T-helper 1 cell treated with Interleukin-12 subunit alpha and Interleukin-12 subunit beta and Interleukin-4 antibody, amounts not matched to agents 30 μg/mL and 1 μg/mL, for 36 hours (primary cell): ENCODE data around the gene KIAA1191.

ENCODE experiments used
- H3K27ac Mint-ChIP-seq: one replicate; pipeline ENCODE4 v1.8.0; 2021; ENCODE audit warnings: mild to moderate bottlenecking, mixed read lengths
- H3K27me3 Mint-ChIP-seq: one replicate; pipeline ENCODE4 v1.8.0; 2021; ENCODE audit warnings: low read depth, mixed read lengths
- H3K36me3 Mint-ChIP-seq: one replicate; pipeline ENCODE4 v1.8.0; 2021; ENCODE audit warnings: low read depth, mixed read lengths
- H3K4me1 Mint-ChIP-seq: one replicate; pipeline ENCODE4 v1.8.0; 2021; ENCODE audit warnings: low read depth, mixed read lengths
- H3K4me3 Mint-ChIP-seq: one replicate; pipeline ENCODE4 v1.8.0; 2021; ENCODE audit warnings: mild to moderate bottlenecking, moderate library complexity, mixed read lengths
- H3K9me3 Mint-ChIP-seq: one replicate; pipeline ENCODE4 v1.8.0; 2021; ENCODE audit warnings: mixed read lengths

KIAA1191 gene

DNA sequence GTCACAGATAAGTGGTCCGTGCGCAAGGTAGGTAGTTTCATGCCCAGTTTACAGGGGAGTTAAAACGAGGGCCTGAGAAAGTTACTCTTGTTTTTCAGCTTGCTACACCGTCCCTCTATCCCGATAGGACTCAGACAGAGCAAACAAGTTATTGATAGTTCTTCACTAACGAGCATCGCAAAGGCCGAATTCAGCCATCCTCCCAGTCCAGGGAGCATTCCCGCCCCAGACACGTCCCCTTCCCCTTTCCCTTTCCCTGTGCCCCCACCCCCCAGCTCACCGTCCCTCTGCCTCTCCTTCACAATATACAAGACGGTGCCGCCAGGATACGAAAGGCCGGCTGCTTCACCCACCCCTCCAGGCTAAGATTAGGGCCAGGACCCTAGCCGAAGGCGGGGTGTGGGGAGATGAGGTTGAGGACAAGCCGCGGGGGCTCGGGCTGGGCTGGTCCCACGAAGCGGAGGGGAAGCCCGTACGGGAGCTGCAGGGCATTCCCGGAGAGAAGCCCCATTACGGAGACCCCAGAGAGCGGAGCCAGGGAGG lies 599 bp downstream of the KIAA1191 start:
- Mint-ChIP-seq H3K27ac (peak overlapping the region; percentile 96), H3K4me3 (peak overlapping the region; percentile 98), H3K4me1 (peaks cover 31% of the 10 kb centered on the region), H3K27me3 (no peaks in the 10 kb centered on the region), H3K9me3 (no peaks in the 10 kb centered on the region), H3K36me3 (peaks cover 14% of the 10 kb centered on the region)

DNA sequence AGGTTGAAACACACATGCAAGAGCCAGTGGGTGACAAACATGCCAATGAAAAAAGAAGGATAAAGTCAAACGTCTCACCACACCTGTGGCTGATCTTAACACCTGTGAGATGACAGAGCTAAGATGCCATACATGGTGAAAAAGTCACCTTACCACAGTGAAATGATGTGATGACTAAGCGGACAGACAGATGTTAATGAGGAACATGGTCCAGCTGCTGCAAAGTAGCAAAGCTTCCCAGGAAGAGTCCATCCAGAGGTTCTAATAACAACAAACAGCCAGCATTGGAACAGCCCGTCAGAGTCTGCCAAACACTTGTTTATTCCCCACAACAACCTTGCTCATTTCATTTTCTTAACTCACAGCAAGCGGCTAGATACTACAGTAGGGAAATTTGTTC lies 1.9 kb downstream of the KIAA1191 start:
- no peaks in the 10 kb centered on the region for H3K27me3 Mint-ChIP-seq
- H3K4me1 Mint-ChIP-seq = peaks cover 28% of the 10 kb centered on the region
- peak overlapping the region; percentile 76 for H3K27ac Mint-ChIP-seq
- H3K4me3 Mint-ChIP-seq = peak overlapping the region; percentile 73
- no peaks in the 10 kb centered on the region for H3K9me3 Mint-ChIP-seq
- H3K36me3 Mint-ChIP-seq = peaks cover 17% of the 10 kb centered on the region

DNA sequence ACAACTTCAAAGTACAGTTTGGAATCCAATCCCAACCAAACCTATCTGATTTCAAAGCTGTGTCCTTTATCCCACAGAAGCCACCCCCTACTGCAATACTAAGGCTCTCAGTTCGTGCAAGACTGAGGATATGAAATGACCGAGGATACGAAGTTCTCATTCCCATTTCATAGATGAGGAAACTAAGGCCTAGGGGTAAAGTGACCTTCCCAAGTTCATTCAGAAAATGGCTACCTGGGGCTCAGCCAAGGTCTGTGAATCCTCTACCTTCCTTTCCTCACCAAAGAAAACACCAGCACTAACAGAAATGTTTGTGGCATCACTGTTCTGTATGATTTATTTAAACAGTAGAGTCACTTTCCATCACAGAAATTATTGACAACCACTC lies 5.4 kb downstream of the KIAA1191 start:
- Mint-ChIP-seq H3K36me3 (peaks cover 33% of the 10 kb centered on the region), H3K4me1 (peaks cover 21% of the 10 kb centered on the region), H3K27ac (no peak overlapping the region), H3K9me3 (no peaks in the 10 kb centered on the region), H3K4me3 (no peak overlapping the region), H3K27me3 (no peaks in the 10 kb centered on the region)

DNA sequence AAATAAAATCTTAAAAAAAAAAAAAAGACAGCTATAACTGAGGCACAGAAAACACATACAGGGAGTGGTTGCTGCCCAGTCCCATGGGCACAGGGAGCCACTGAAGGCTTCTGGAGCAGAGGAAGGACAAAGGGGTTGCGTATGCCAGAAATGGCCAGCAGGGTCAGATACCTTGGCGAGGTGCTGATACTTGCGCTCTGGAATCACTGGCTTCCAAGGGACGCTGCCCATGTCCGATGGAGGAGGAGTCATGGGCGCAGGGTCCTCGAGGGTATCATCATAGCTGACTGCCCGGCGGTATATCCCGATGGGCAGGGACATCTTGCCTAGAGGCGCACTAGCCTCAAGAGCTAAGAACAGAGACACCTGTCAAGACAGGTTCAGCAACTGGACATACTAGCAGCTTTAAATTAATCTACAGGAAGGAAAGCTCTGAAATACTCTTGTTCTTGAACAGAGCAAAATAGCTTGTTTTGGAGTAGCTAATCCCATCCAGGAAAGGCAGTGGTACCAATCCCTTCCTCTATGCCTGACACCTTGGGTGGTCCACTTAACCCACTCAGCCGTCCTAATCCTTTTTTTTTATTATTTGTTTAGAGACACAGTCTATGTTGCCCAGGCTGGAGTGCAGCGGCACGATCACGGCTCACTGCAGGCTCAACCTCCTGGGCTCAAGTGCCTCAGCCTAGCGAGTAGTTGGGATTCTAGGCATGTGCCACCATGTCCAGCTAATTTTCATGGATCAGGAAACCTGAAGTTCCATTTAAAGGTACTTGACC lies 6.0 kb downstream of the KIAA1191 start:
- Mint-ChIP-seq H3K36me3 (peaks cover 36% of the 10 kb centered on the region), H3K9me3 (no peaks in the 10 kb centered on the region), H3K4me3 (no peak overlapping the region), H3K4me1 (peaks cover 21% of the 10 kb centered on the region), H3K27me3 (no peaks in the 10 kb centered on the region), H3K27ac (no peak overlapping the region)

DNA sequence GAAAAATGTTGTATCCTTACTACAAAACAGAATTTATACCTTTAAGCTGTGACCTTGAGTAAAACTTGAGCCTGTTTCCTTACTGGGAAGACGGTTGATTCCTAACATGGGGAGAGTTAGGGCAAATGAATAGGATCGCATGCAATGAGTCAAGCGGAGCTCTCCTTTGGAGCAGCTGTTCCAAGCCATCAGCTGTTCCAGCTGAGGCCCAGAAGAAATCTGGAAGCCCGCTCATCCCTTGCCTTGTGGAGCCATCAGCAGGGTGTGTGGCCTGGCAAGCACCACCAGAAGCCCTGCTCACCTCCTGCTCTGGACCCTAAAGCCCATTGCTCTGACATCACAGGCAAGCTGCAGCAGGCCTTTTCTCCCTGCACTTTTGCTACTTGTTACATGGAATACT lies 8.0 kb downstream of the KIAA1191 start:
- Mint-ChIP-seq H3K27ac (no peak overlapping the region), H3K27me3 (no peaks in the 10 kb centered on the region), H3K4me3 (no peak overlapping the region), H3K4me1 (peaks cover 15% of the 10 kb centered on the region), H3K36me3 (peaks cover 50% of the 10 kb centered on the region), H3K9me3 (no peaks in the 10 kb centered on the region)

DNA sequence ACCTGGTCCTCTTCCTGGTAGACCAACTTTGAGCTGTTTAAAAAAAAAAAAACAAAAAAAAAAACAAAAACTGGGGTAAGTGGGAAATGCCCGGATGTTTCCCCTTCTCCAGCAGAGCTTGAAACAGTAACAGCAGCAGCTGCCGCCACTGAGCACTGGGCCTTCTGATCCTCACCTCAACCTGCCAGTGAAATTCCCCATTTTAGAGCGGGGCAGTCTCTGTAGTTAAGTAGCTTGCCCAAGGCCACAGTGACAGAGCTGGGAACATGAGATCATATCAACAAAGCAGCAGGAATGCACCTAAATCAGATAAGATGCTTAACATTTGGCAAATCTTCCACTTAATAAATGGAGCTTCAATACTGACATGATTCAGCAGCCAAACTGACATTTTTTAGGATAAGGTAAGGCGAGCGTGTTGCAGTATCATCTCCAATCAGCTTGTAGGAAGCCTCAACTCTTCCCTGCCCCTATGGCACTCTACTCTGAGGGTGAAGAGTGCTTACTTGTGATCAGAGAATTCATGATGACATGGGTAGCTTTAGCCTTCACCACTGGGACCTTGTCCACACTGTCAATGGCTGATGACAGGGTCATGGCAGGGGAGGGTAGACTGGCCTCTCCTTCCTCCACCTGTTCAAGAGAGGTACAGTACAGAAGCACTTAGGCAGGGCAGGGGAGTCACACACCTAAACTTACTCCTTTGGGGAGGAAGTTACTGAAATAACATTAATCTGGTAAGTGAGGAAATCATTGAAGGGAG lies 9.3 kb downstream of the KIAA1191 start:
- Mint-ChIP-seq H3K4me1 (peaks cover 6% of the 10 kb centered on the region), H3K27ac (peak overlapping the region; percentile 1), H3K27me3 (no peaks in the 10 kb centered on the region), H3K4me3 (no peak overlapping the region), H3K36me3 (peaks cover 50% of the 10 kb centered on the region), H3K9me3 (no peaks in the 10 kb centered on the region)

DNA sequence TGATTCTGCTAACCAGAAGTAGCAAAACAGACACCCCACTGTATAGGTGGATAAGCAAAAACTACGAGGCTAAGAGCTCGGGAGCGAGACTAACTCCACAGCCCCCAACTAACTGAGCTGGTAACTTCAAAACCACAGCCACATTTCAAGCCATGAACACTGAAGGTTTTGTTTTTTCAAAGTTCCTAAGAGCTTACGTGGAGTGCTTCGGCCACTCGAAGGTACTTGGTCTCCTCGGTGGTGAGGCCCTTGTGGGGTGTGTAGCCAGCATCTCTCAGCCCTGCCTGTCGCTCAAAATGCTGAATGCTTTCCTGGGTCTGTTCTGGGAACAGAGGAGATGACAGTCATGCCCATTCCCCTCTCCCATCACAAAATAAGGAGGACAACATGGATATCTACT lies 11.1 kb downstream of the KIAA1191 start:
- no peaks in the 10 kb centered on the region for H3K9me3 Mint-ChIP-seq
- H3K4me1 Mint-ChIP-seq = peaks cover 5% of the 10 kb centered on the region
- no peaks in the 10 kb centered on the region for H3K27me3 Mint-ChIP-seq
- no peak overlapping the region for H3K27ac Mint-ChIP-seq
- H3K4me3 Mint-ChIP-seq = no peak overlapping the region
- peaks cover 59% of the 10 kb centered on the region for H3K36me3 Mint-ChIP-seq

DNA sequence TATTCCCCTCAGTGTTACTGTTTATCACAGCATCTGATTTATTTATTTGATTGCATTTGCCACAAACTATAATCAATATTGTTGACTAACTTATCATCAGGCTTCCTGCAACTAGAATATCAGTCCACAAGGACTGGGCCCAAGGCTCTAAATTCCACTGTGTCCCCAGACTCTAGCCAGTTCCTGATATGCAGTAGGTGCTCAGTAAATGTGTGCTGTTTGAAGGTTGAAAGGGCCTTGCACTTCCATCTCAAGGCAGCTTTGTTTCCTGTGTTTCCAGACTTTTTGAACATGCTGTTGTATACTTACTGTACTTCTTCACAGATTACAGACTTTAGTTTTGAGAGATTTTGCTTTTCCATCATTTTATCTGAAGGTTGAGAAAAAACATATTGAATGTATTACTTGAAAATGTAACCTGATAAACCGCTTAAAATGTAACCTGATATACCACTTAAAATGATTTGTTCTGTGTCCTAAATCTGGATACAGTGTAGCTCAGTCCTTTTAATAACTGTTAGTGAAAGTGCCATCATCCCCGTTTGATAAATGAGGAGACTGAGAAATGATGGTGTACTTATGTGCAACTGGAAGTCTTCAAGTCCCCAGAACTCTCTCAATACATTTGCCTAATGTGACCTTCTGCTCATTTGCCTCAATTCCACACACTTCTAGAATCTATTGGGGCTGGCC lies 18.7 kb downstream of the KIAA1191 start:
- no peaks in the 10 kb centered on the region for H3K27me3 Mint-ChIP-seq
- H3K27ac Mint-ChIP-seq = no peak overlapping the region
- no peaks in the 10 kb centered on the region for H3K4me1 Mint-ChIP-seq
- H3K9me3 Mint-ChIP-seq = no peaks in the 10 kb centered on the region
- peaks cover 24% of the 10 kb centered on the region for H3K36me3 Mint-ChIP-seq
- H3K4me3 Mint-ChIP-seq = no peak overlapping the region

DNA sequence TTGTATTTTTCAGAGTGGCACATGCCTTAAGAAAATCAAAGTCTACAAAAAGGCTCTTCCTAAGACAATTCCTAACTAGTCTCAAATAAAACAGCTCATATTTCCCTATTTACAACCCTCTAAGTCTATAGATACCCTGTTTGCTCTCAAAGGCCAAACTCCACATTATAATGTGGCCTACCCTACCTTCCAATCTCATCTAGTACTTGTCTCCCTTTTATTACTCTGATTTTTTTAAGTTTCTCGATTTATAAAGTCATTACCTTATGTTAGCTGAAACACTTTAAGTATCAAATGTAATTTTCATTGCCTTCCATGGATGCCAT lies 19.4 kb downstream of the KIAA1191 start:
- Mint-ChIP-seq H3K4me1 (no peaks in the 10 kb centered on the region), H3K27me3 (no peaks in the 10 kb centered on the region), H3K36me3 (peaks cover 23% of the 10 kb centered on the region), H3K27ac (no peak overlapping the region), H3K4me3 (no peak overlapping the region), H3K9me3 (no peaks in the 10 kb centered on the region)

DNA sequence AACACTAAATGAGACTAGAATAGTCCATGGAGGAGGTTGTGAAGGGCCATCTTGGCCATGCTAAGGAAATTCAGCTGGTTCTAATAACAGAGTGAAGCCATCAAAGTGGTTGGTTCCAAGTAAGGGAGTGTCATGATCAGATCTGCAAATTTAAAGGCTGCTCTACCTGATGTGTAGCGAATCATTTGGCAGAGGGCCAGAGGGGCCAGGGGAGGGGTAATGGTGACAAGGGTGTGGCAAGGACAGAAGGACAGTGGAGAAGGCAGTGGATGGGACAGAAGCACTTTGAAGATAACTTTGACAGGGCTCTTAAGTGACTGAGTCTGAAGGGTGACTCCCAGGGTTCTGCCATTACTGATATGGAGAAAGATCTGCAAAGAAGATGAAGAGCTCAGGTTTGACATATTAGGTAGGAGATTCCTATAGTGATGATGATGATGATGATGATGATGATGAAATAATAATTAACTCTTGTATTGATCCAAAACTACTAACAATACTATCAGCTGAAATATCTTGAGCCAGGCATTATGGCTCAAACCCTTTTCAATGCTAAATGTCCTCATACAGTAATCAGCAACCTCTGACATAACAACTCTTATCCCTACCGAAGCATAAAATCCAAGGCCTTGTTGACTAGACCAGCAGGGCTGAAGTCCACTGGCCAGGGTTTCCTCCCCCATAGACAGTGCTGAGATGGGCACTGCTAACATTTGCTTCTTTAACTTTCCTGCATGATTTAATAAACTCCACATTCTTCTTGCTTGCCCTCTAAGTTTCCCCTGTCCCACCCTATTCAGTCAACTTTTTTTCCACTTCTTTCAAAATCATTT lies 20.0 kb downstream of the KIAA1191 start:
- Mint-ChIP-seq H3K4me3 (no peak overlapping the region), H3K27me3 (no peaks in the 10 kb centered on the region), H3K27ac (no peak overlapping the region), H3K4me1 (no peaks in the 10 kb centered on the region), H3K36me3 (peaks cover 27% of the 10 kb centered on the region), H3K9me3 (no peaks in the 10 kb centered on the region)

DNA sequence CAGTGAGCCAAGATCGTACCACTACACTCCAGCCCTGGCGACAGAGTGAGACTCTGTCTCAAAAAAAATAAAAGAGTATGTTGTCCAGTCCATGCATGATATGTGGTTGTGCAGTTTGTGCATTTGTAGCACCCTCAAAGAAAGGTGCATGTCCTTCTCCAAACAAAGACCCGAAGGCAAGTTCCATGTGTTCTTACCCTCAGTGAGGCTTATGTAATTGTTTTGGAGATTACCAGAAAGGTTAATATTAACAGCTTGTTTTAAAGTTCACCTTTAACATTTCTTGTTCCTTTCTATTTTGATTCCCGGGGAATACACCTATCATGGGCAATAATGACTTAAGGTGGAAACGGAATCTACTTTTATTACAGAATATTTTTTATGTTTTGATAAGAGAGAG lies 22.3 kb downstream of the KIAA1191 start:
- Mint-ChIP-seq H3K27ac (no peak overlapping the region), H3K4me3 (no peak overlapping the region), H3K4me1 (no peaks in the 10 kb centered on the region), H3K27me3 (no peaks in the 10 kb centered on the region), H3K36me3 (peaks cover 25% of the 10 kb centered on the region), H3K9me3 (no peaks in the 10 kb centered on the region)

DNA sequence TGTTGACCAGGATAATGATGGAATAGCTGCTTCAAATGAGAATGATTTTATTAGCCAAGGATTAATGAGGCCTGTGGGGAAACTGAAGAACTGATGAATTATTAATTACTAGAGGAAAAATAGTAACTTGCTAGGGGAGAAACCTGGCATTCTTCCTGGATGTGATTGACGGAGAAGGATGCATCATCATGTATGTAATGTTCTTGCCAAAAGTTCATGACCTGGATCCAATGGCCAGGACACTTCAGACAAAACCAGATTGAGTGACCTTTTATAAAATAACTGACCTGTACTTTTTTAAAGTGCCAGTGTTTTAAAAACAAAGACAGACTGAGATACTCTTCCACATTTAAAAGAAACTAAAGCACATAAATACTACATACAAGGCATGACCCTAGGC lies 23.7 kb downstream of the KIAA1191 start:
- peaks cover 7% of the 10 kb centered on the region for H3K9me3 Mint-ChIP-seq
- H3K36me3 Mint-ChIP-seq = peaks cover 30% of the 10 kb centered on the region
- no peaks in the 10 kb centered on the region for H3K4me1 Mint-ChIP-seq
- no peak overlapping the region for H3K27ac Mint-ChIP-seq
- H3K27me3 Mint-ChIP-seq = no peaks in the 10 kb centered on the region
- no peak overlapping the region for H3K4me3 Mint-ChIP-seq

DNA sequence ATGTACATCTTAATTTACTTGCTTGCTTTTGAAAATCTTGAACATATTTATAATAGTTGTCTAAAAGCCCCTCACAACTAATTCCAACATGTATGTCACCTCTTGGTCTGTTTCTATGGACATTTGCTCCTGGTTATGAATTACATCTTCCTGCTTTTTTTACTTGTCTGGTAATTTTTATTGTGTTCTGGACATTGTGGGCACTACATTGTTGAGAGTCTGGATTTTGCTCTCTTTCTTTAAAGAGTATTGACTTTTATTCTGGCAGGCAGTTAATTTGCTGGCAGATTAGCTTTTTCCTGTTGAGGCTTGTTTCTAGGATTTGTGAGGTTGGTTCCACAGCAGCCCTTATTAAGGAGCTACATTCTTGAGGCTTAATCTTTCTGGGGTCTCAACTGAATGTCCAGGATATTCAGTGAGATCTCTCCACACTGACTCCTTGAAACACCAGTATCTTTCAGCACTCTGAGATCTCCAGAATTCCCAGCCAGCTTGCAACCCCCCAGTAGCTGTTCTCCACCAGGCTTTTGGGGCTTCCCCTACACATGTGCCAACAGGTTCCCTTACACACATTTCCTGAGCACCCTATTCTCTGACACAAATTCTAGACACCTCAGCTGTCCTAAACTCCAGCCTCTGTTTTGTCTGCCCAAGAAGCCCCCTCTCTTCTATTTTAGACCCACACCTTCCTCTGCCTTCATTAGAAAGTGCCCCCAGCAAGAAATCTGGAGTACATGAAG lies 27.4 kb downstream of the KIAA1191 start:
- no peaks in the 10 kb centered on the region for H3K4me1 Mint-ChIP-seq
- H3K4me3 Mint-ChIP-seq = no peak overlapping the region
- peaks cover 7% of the 10 kb centered on the region for H3K9me3 Mint-ChIP-seq
- no peak overlapping the region for H3K27ac Mint-ChIP-seq
- H3K27me3 Mint-ChIP-seq = no peaks in the 10 kb centered on the region
- peaks cover 30% of the 10 kb centered on the region for H3K36me3 Mint-ChIP-seq
